ENCODE results near the gene ORAI3. TPM values are rescaled to one million over a fixed set of nuclear protein-coding genes. Genes with fewer than 3 reads are reported as not detected.

Gene ORAI3
- total and polyA plus RNA-seq, 2 of the 13 experiments (the other 11 are each of a cell fraction or from before 2014, with no cell fraction given) = 11.4 to 32.0 TPM

DNA sequence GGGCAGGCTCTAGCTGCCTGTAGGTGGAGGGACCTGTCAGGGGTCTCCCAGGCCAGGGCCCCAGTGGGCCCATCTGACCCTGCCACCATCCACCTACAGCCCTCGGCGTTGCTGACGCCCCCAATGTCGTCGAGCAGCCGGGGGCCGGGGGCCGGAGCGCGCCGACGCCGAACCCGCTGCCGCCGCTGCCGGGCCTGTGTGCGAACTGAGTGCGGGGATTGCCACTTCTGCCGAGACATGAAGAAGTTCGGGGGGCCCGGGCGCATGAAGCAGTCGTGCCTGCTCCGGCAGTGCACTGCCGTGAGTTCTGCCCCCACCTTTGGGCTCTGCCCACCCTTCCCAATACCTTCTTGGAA is 23.3 kb upstream of the ORAI3 start:
- H3K4me3 ChIP-seq (replicated peaks in 1 of 3; ENCODE audit: insufficient read depth in 1 of 3, low read depth in 2 of 3, low read length in 3 of 3) = no peak overlapping the region
- no peaks in the 10 kb centered on the region for H3K79me2 ChIP-seq (ENCODE audit: insufficient read depth, low read length)
- ChIA-PET CTCF (ENCODE audit: low intra/inter-chr PET ratio, low total read pairs) (no interaction called here), POLR2A (interaction anchor here (0.6 to 1.0 kb wide), 2 partner anchors 16 to 591 kb away, joined by 3 read pairs; no protein-coding TSS in a partner anchor)
- BruUV-seq (replicated peaks) = no TSS peak
- in situ Hi-C loops (cut with HindIII; ENCODE audit: extremely low pct_ligation_motif_present, low pct_unique_long_range_greater_than_20kb) (no loop called here), intact Hi-C loops (cut with micrococcal nuclease; ENCODE audit: unreplicated experiment) (loop anchor here (10.0 kb wide), 1 partner anchor 231 kb away; the partner anchor contains the start of gene SRCAP)
- H3K27me3 ChIP-seq (ENCODE audit: control insufficient read depth in 1 of 2, insufficient read depth in 2 of 2, low read length in 2 of 2) = no peaks in the 10 kb centered on the region; a peak in 1 of 5 replicates
- no peaks in the 10 kb centered on the region for H3K9me3 ChIP-seq (ENCODE audit: low read length)
- TF ChIP-seq RBM39 (IDR thresholded peaks at IDR 0.05; ENCODE audit: low read depth, low read length, poor library complexity, severe bottlenecking) = no peak
- no peak for TF ChIP-seq NFKBIZ (CRISPR knock-in tag; IDR thresholded peaks at IDR 0.05)
- TF ChIP-seq RBFOX2 (IDR thresholded peaks at IDR 0.05; ENCODE audit: low read depth, low read length) = peak; percentile 58
- no peak for TF ChIP-seq MYNN (CRISPR knock-in tag; IDR thresholded peaks at IDR 0.05; ENCODE audit: low read depth)
- TF ChIP-seq, protein P1, sequence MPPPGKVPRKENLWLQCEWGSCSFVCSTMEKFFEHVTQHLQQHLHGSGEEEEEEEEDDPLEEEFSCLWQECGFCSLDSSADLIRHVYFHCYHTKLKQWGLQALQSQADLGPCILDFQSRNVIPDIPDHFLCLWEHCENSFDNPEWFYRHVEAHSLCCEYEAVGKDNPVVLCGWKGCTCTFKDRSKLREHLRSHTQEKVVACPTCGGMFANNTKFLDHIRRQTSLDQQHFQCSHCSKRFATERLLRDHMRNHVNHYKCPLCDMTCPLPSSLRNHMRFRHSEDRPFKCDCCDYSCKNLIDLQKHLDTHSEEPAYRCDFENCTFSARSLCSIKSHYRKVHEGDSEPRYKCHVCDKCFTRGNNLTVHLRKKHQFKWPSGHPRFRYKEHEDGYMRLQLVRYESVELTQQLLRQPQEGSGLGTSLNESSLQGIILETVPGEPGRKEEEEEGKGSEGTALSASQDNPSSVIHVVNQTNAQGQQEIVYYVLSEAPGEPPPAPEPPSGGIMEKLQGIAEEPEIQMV (CRISPR knock-in tag; IDR thresholded peaks at IDR 0.05; ENCODE audit: low read depth) = no peak
- peak; percentile 57 for TF ChIP-seq AGO2 (optimal IDR thresholded peaks at IDR 0.05; ENCODE audit: low read depth, low read length)
- no peak for TF ChIP-seq ZSCAN30 (CRISPR knock-in tag; IDR thresholded peaks at IDR 0.05)
- TF ChIP-seq, protein P2, sequence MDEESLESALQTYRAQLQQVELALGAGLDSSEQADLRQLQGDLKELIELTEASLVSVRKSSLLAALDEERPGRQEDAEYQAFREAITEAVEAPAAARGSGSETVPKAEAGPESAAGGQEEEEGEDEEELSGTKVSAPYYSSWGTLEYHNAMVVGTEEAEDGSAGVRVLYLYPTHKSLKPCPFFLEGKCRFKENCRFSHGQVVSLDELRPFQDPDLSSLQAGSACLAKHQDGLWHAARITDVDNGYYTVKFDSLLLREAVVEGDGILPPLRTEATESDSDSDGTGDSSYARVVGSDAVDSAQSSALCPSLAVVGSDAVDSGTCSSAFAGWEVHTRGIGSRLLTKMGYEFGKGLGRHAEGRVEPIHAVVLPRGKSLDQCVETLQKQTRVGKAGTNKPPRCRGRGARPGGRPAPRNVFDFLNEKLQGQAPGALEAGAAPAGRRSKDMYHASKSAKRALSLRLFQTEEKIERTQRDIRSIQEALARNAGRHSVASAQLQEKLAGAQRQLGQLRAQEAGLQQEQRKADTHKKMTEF (CRISPR knock-in tag; IDR thresholded peaks at IDR 0.05) = no peak
- 98% methylated on average over 23 of the region's 26 CpGs for WGBS (ENCODE audit: low lambda C conversion rate)
- FAIRE-seq (no peak), ATAC-seq (no peak), DNase-seq (ENCODE audit: low spot score) (no peak)
- no peak overlapping the region for H3K27ac ChIP-seq (ENCODE audit: extremely low read length, insufficient read depth, low read length)
- H3K9ac ChIP-seq (ENCODE audit: insufficient read depth, low read depth, low read length) = no peak overlapping the region
- peaks cover 19% of the 10 kb centered on the region for H3K4me1 ChIP-seq (ENCODE audit: insufficient read depth, low read length)
- no peak overlapping the region for H2AFZ ChIP-seq (ENCODE audit: low read length)
- H4K20me1 ChIP-seq (ENCODE audit: insufficient read depth, low read length) = no peaks in the 10 kb centered on the region; the same call in 1 of the 2 replicates
- H3K36me3 ChIP-seq (replicated peaks in 1 of 2; ENCODE audit: control insufficient read depth in 1 of 2, insufficient read depth in 2 of 2, low read length in 2 of 2) = peaks cover 7 to 12% of the 10 kb centered on the region in 2 experiments; a peak in 4 of 5 replicates
- no peak overlapping the region for H3K4me2 ChIP-seq (ENCODE audit: low read depth, low read length)
